Chondrocyte (in vitro differentiated cells): Measurements from ENCODE around the gene STK24. TPM values are rescaled to one million over a fixed set of nuclear protein-coding genes. Genes with fewer than 3 reads are reported as not detected.
"Not testable (repeated sequence)": the region's sequence is repeated elsewhere in the genome, so short reads cannot be mapped to it uniquely, and the experiment has no call there.

Source experiments
- DNase-seq: peaks from one replicate; pipeline ENCODE4 v3.0.0; 2021; ENCODE audit warnings: mixed read lengths, low spot score
- H3K27ac Mint-ChIP-seq: one replicate; pipeline ENCODE4 v1.8.0; 2021; ENCODE audit warnings: mild to moderate bottlenecking, moderate library complexity, mixed read lengths; ENCODE audit not compliant: unreplicated experiment
- H3K27me3 Mint-ChIP-seq: 2 replicates; pipeline ENCODE4 v1.8.0; 2021; ENCODE audit warnings: low read depth, mixed read lengths
- H3K36me3 Mint-ChIP-seq: 2 replicates; pipeline ENCODE4 v1.8.0; 2021; ENCODE audit warnings: low read depth, mixed read lengths
- H3K4me1 Mint-ChIP-seq: 2 replicates; pipeline ENCODE4 v1.8.0; 2021; ENCODE audit warnings: low read depth, mild to moderate bottlenecking, mixed read lengths
- H3K4me3 Mint-ChIP-seq: one replicate; pipeline ENCODE4 v1.8.0; 2021; ENCODE audit warnings: mild to moderate bottlenecking, moderate library complexity, mixed read lengths; ENCODE audit not compliant: unreplicated experiment
- H3K9me3 Mint-ChIP-seq: 2 replicates; pipeline ENCODE4 v1.8.0; 2021; ENCODE audit warnings: low read depth, mixed read lengths
- total RNA-seq: library from RNA; stranded (reverse); gene quantifications from 3 replicates; pipeline ENCODE4 v1.2.1, GENCODE V29; 2021
- TF ChIP-seq, protein P1 (sequence below): fragments of 200-600 bp; sonication (generic); IDR thresholded peaks from 2 replicates; pipeline ENCODE4 v1.5.0; 2021; ENCODE audit warnings: antibody characterized with exemption, mild to moderate bottlenecking, moderate library complexity

The STK24 gene
- total RNA-seq, 1 donor from 2014 or later: 100 TPM

DNA sequence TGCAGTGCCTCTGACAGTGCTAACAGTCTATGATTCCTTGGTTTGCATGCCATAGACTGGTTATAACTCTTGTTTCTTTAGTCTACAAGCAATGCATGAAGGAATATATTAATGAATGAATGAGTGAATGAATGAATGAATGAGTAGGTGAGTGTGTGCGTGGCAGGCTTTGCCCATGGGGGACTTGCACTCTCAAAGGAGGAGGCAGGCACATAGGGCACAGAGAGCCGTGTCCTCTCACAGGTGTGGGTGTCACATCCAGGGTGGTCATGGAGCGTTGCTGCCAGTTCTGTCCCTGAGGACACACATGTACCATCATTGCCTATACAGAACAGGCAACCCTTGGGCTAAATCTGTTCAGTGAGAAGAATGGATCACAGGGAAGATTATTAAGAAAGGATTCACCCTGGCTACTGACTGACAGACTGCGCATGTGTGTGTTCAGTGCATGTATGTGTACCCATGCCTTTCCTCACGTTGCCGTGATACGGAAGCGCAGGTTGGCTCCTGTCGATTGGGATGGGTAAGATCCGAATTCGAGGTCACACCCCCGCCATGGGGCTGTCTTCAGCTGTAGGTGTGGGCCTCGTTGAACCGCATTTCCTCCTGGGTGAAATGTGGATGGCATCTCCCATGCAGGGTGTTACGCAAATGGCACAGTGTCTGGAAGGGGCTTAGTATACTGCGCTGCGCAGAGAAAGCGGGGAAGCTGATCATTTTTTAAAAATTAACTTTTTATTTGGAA is 161.4 kb downstream of the STK24 start:
- no peak overlapping the region for H3K27ac Mint-ChIP-seq
- TF ChIP-seq, protein P1, sequence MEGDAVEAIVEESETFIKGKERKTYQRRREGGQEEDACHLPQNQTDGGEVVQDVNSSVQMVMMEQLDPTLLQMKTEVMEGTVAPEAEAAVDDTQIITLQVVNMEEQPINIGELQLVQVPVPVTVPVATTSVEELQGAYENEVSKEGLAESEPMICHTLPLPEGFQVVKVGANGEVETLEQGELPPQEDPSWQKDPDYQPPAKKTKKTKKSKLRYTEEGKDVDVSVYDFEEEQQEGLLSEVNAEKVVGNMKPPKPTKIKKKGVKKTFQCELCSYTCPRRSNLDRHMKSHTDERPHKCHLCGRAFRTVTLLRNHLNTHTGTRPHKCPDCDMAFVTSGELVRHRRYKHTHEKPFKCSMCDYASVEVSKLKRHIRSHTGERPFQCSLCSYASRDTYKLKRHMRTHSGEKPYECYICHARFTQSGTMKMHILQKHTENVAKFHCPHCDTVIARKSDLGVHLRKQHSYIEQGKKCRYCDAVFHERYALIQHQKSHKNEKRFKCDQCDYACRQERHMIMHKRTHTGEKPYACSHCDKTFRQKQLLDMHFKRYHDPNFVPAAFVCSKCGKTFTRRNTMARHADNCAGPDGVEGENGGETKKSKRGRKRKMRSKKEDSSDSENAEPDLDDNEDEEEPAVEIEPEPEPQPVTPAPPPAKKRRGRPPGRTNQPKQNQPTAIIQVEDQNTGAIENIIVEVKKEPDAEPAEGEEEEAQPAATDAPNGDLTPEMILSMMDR: no peak
- no peak overlapping the region for H3K4me3 Mint-ChIP-seq
- H3K9me3 Mint-ChIP-seq: peaks cover 2% of the 10 kb centered on the region
- no peak for DNase-seq
- H3K4me1 Mint-ChIP-seq: no peaks in the 10 kb centered on the region
- H3K27me3 Mint-ChIP-seq: no peaks in the 10 kb centered on the region
- H3K36me3 Mint-ChIP-seq: peaks cover 63% of the 10 kb centered on the region

DNA sequence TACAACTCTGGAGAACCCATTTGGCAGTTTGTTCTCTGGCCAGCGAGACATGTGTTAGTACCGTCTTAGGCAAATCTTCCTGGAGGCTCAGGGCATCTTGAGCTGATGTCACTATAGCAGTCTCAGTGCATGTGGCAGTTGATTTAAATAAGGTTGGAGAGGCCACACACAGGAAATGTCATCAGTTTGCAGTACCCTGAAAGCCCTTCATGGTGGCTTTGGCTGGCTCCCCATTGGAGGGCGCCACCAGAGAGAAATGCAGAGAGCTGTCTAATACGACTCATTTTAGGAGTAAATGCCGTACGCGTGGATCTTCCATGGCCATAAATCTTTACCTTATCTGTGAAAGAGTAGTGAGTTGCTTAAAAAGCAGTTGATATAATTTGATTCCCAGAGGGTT is 163.1 kb downstream of the STK24 start:
- Mint-ChIP-seq H3K27ac (no peak overlapping the region), H3K9me3 (peaks cover 2% of the 10 kb centered on the region), H3K27me3 (no peaks in the 10 kb centered on the region), H3K4me1 (no peaks in the 10 kb centered on the region), H3K4me3 (no peak overlapping the region), H3K36me3 (peaks cover 62% of the 10 kb centered on the region)
- TF ChIP-seq, protein P1: no peak
- DNase-seq: no peak

DNA sequence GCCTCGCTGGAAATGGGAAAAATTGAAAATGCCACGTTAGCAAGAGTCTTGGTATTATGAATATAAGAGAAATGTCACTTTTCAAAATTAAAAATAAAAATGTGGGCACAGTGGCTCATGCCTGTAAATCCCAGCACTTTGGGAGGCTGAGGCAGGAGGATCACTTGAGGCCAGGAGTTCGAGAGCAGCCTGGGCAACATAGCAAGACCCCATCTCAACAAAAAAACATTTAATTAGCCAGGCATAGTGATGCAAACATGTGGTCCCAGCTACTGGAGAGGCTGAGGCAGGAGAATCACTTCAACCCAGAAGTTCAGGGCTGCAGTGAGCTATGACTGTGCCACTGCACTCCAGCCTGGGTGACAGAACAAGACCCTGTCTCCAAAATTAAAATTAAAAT is 163.6 kb downstream of the STK24 start:
- H3K4me1 Mint-ChIP-seq, H3K27ac Mint-ChIP-seq, H3K9me3 Mint-ChIP-seq, H3K4me3 Mint-ChIP-seq, H3K27me3 Mint-ChIP-seq, DNase-seq: not testable (repeated sequence)
- H3K36me3 Mint-ChIP-seq: peaks cover 58% of the 10 kb centered on the region

DNA sequence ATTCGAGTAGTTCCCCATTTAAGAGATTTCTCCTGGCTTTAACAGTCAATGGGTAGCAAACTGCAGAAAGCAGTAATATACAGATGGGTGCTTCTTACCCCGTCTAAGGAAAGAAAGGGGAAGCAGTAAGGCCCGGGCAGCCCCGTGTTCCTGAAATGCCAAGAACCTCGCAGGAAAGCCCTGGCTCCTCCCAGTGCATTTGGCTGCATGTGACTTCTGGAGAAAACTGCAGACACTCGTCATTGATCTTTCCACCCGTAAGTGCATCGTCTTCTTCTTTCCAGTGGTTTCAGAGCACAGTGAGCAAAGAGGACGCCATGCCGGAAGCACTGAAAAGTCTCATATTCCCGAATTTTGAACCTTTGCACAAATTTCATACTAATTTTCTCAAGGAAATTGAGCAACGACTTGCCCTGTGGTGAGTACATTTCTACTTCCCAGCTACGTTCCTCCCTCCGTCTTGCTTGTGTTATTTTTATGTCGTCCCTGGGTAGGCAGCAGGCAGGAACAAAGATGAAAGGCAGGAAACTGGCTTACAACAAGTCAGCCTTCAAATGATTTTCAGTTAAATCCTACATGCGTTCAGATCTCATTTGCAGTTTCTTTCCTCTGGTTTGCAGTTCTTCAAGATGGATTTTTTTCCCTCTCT is 165.2 kb downstream of the STK24 start:
- H3K27ac Mint-ChIP-seq: no peak overlapping the region
- H3K36me3 Mint-ChIP-seq: peaks cover 52% of the 10 kb centered on the region
- DNase-seq: no peak
- no peaks in the 10 kb centered on the region for H3K27me3 Mint-ChIP-seq
- TF ChIP-seq, protein P1: no peak
- no peaks in the 10 kb centered on the region for H3K4me1 Mint-ChIP-seq
- H3K4me3 Mint-ChIP-seq: no peak overlapping the region
- H3K9me3 Mint-ChIP-seq: no peaks in the 10 kb centered on the region

DNA sequence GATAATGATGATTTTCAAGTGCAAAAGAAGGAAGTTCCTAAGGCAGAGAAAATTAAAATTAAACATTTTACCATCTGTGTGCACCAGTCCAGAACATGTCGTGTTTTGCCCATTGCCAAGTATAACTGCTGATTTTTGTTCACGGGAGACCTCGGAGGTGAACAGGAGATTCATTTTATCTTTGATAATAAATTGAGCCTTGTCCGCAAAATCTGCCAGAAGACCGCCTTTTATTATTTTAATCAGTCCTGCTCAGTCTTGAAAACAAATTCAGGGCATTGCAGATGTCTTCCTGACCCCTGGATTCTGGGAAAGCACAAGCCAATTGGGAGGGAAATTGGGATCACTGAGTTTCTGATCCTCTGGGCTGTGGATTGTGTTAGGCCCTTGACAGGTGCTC is 165.9 kb downstream of the STK24 start:
- Mint-ChIP-seq H3K27me3 (no peaks in the 10 kb centered on the region), H3K27ac (no peak overlapping the region), H3K9me3 (no peaks in the 10 kb centered on the region), H3K4me1 (no peaks in the 10 kb centered on the region), H3K36me3 (peaks cover 48% of the 10 kb centered on the region), H3K4me3 (no peak overlapping the region)
- TF ChIP-seq, protein P1: no peak
- DNase-seq: no peak
